Measurements from ENCODE around the gene BBOX1. TPM values are rescaled to one million over a fixed set of nuclear protein-coding genes. Genes with fewer than 3 reads are reported as not detected.

Gene BBOX1
- total RNA-seq, 4 donors from 2014 or later, result not detected

- Histone ChIP-seq H3K27me3 (no peaks in the 10 kb centered on the region), H3K27ac (no peak overlapping the region), H3K4me3 (no peak overlapping the region), H3K4me1 (no peaks in the 10 kb centered on the region), H3K9me3 (no peaks in the 10 kb centered on the region), H3K36me3 (no peaks in the 10 kb centered on the region)
- in situ Hi-C loops (cut with MboI; ENCODE audit: low pct_ligation_motif_present in 1 of 4, low pct_unique_long_range_greater_than_20kb in 1 of 4, low sequenced_read_pairs in 3 of 4), result no loop called here
- intact Hi-C loops (cut with DNase I; ENCODE audit: low total_unique reads), result no loop called here
- no peak for DNase-seq
- TF ChIP-seq EP300 (IDR thresholded peaks at IDR 0.05; ENCODE audit: low read depth) (no peak), POLR2AphosphoS5 (IDR thresholded peaks at IDR 0.05) (no peak), POLR2A (IDR thresholded peaks at IDR 0.05) (no peak)
- TF ChIP-seq, protein P1, sequence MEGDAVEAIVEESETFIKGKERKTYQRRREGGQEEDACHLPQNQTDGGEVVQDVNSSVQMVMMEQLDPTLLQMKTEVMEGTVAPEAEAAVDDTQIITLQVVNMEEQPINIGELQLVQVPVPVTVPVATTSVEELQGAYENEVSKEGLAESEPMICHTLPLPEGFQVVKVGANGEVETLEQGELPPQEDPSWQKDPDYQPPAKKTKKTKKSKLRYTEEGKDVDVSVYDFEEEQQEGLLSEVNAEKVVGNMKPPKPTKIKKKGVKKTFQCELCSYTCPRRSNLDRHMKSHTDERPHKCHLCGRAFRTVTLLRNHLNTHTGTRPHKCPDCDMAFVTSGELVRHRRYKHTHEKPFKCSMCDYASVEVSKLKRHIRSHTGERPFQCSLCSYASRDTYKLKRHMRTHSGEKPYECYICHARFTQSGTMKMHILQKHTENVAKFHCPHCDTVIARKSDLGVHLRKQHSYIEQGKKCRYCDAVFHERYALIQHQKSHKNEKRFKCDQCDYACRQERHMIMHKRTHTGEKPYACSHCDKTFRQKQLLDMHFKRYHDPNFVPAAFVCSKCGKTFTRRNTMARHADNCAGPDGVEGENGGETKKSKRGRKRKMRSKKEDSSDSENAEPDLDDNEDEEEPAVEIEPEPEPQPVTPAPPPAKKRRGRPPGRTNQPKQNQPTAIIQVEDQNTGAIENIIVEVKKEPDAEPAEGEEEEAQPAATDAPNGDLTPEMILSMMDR (IDR thresholded peaks at IDR 0.05), result no peak
- WGBS, 2 donors (ENCODE audit: low coverage in 1 of 2), result 55 to 59% methylated on average over 3 of the region's 3 CpGs
Observed at GRCh38 chr11:27002431-27002830, 38.2 kb upstream of the BBOX1 start.

GRCh38 chr11:27002838-27003237 is 37.8 kb upstream of the BBOX1 start:
- H3K27me3 ChIP-seq, result no peaks in the 10 kb centered on the region
- H3K27ac ChIP-seq, result no peak overlapping the region
- intact Hi-C loops (cut with DNase I; ENCODE audit: low total_unique reads), result no loop called here
- H3K9me3 ChIP-seq, result no peaks in the 10 kb centered on the region
- no peak for TF ChIP-seq POLR2AphosphoS5 (IDR thresholded peaks at IDR 0.05)
- in situ Hi-C loops (cut with MboI; ENCODE audit: low pct_ligation_motif_present in 1 of 4, low pct_unique_long_range_greater_than_20kb in 1 of 4, low sequenced_read_pairs in 3 of 4), result no loop called here
- WGBS, 2 donors (ENCODE audit: low coverage in 1 of 2), result 53 to 67% methylated on average over 4 of the region's 4 CpGs
- no peaks in the 10 kb centered on the region for H3K36me3 ChIP-seq
- no peaks in the 10 kb centered on the region for H3K4me1 ChIP-seq
- no peak for DNase-seq
- H3K4me3 ChIP-seq, result no peak overlapping the region

DNA sequence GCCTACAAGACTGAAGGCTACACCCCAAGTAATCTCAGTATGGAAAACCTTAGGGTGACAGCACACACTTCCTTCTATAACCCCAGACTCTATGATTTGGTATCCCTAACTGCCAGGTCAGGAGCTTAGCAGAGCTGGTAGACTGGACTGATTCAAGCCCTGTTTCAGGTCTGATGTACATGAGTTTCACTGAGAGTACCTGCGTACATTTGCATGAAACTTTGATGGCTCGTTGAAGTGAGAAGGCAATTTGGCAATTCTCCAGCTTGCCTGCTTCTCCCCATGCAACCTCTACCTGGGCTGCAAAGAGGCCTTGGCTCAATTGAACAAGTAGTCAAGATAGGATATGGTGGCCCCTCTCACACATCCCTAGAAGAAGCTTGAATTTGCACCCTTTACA is 36.5 kb upstream of the BBOX1 start:
- Histone ChIP-seq H3K36me3 (no peaks in the 10 kb centered on the region), H3K9me3 (no peaks in the 10 kb centered on the region), H3K4me3 (no peak overlapping the region), H3K27ac (no peak overlapping the region), H3K27me3 (no peaks in the 10 kb centered on the region), H3K4me1 (no peaks in the 10 kb centered on the region)
- DNase-seq, result no peak
- 92% methylated on average over 2 of the region's 2 CpGs; no CpG with 5 or more reads in 1 of the 2 donors for WGBS, 2 donors (ENCODE audit: low coverage in 1 of 2)
- intact Hi-C loops (cut with DNase I; ENCODE audit: low total_unique reads), result no loop called here
- in situ Hi-C loops (cut with MboI; ENCODE audit: low pct_ligation_motif_present in 1 of 4, low pct_unique_long_range_greater_than_20kb in 1 of 4, low sequenced_read_pairs in 3 of 4), result no loop called here
- TF ChIP-seq POLR2AphosphoS5 (IDR thresholded peaks at IDR 0.05), result no peak
- no peak for TF ChIP-seq POLR2A (IDR thresholded peaks at IDR 0.05)
- TF ChIP-seq, protein P1 (IDR thresholded peaks at IDR 0.05), result no peak
- no peak for TF ChIP-seq EP300 (IDR thresholded peaks at IDR 0.05; ENCODE audit: low read depth)

DNA sequence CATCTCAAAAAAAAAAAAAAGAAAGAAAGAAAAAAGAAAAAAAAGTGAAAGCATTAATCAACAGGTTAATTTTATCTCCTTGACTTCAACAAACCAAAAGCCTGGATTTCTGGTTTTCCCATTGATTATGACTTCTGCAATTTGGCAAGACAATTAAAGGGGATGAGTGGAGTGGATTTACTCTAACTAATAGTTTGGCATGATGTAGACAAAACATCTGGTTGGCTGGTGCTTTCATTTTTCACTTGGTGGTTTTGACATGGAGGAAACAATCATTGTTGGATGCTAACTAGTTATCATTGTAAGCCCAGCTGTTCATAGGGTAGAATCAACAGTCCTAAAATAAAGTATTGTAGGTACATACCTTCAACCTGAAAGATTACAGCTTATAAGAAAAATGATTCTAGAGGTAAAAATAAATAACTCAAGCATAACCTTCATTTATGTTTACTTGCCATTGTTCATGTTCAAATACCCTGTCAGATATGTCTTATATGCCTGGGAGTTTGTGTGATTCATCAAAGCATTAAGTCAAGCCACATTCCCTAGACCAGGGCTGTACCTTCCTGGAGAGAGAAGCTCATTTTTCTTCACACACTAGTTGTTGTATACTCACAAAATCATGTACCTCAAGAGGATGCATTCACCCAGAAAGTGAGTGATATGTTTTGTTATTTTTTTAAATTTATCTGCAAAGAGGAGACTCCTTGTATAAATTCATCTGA is 31.6 kb upstream of the BBOX1 start:
- intact Hi-C loops (cut with DNase I; ENCODE audit: low total_unique reads) (no loop called here), in situ Hi-C loops (cut with MboI; ENCODE audit: low pct_ligation_motif_present in 1 of 4, low pct_unique_long_range_greater_than_20kb in 1 of 4, low sequenced_read_pairs in 3 of 4) (no loop called here)
- no peaks in the 10 kb centered on the region for H3K36me3 ChIP-seq
- TF ChIP-seq POLR2AphosphoS5 (IDR thresholded peaks at IDR 0.05), result no peak
- no peak overlapping the region for H3K4me3 ChIP-seq
- H3K9me3 ChIP-seq, result no peaks in the 10 kb centered on the region
- no peak overlapping the region for H3K27ac ChIP-seq
- no peaks in the 10 kb centered on the region for H3K27me3 ChIP-seq
- no peak for DNase-seq
- peaks cover 13 to 20% (median 15%) of the 10 kb centered on the region in 4 donors for H3K4me1 ChIP-seq

DNA sequence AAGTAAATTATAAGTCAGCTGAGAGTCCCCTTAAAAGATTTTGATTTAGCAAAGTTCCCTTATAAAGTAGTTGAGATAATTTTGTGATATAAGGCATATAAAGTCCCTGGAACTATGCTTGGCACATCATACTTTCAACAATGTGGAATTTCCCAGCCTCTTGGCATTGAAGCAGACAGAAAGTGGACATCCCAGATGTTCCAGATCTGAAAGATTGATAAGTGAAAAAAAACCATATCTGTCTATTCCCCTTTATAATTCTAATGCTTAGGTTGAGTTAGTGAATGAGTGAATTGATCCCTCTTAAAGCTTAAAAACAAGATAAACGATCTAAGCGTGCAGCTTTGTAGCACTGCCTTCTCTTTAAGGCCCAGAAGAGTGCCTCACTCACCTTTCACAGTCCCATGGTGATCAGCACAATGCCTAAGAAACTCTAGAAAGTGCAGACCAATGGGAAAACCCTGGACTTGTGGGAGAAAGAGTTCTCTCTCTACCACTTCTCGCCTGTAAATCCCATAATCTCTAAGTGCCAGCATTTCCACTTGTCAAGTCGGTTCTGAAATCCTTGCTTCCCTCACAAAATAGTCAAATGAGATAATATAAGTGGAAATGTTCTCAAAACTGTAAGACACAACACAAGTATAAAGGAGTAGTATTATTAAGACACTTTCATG is 28.9 kb upstream of the BBOX1 start:
- 56 to 61% methylated on average over 4 of the region's 4 CpGs for WGBS, 2 donors (ENCODE audit: low coverage in 1 of 2)
- DNase-seq, result no peak
- Histone ChIP-seq H3K4me1 (peaks cover 13 to 20% (median 15%) of the 10 kb centered on the region in 4 donors), H3K4me3 (no peak overlapping the region), H3K27me3 (no peaks in the 10 kb centered on the region), H3K27ac (peak overlapping the region; percentile 17 to 57 (median 40)), H3K36me3 (no peaks in the 10 kb centered on the region), H3K9me3 (no peaks in the 10 kb centered on the region)
- intact Hi-C loops (cut with DNase I; ENCODE audit: low total_unique reads) (no loop called here), in situ Hi-C loops (cut with MboI; ENCODE audit: low pct_ligation_motif_present in 1 of 4, low pct_unique_long_range_greater_than_20kb in 1 of 4, low sequenced_read_pairs in 3 of 4) (no loop called here)
- TF ChIP-seq EP300 (IDR thresholded peaks at IDR 0.05; ENCODE audit: low read depth) (no peak), POLR2AphosphoS5 (IDR thresholded peaks at IDR 0.05) (no peak), POLR2A (IDR thresholded peaks at IDR 0.05) (no peak)
- TF ChIP-seq, protein P1 (IDR thresholded peaks at IDR 0.05), result no peak

All from transverse colon (tissue), 4 donors.